Measurements from ENCODE around the gene CDKN1C. TPM values are rescaled to one million over a fixed set of nuclear protein-coding genes. Genes with fewer than 3 reads are reported as not detected.
A peak's percentile ranks its signal among the peaks of the same experiment; 100 is the strongest.

The CDKN1C gene
- total RNA-seq, 1 donor from 2014 or later: 9.5 TPM

GRCh38 chr11:2890466-2891294, 5.1 kb upstream of the CDKN1C start:
- DNase-seq (ENCODE audit: low read depth) (no peak), FAIRE-seq (no peak)
- H3K36me3 ChIP-seq (ENCODE audit: control insufficient read depth, insufficient read depth, low read length): no peaks in the 10 kb centered on the region
- TF ChIP-seq, protein P1, sequence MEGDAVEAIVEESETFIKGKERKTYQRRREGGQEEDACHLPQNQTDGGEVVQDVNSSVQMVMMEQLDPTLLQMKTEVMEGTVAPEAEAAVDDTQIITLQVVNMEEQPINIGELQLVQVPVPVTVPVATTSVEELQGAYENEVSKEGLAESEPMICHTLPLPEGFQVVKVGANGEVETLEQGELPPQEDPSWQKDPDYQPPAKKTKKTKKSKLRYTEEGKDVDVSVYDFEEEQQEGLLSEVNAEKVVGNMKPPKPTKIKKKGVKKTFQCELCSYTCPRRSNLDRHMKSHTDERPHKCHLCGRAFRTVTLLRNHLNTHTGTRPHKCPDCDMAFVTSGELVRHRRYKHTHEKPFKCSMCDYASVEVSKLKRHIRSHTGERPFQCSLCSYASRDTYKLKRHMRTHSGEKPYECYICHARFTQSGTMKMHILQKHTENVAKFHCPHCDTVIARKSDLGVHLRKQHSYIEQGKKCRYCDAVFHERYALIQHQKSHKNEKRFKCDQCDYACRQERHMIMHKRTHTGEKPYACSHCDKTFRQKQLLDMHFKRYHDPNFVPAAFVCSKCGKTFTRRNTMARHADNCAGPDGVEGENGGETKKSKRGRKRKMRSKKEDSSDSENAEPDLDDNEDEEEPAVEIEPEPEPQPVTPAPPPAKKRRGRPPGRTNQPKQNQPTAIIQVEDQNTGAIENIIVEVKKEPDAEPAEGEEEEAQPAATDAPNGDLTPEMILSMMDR (IDR thresholded peaks at IDR 0.05; ENCODE audit: insufficient read depth, low read length, severe bottlenecking): no peak
- no peak overlapping the region for H3K4me3 ChIP-seq (ENCODE audit: low read depth, low read length)
- no peaks in the 10 kb centered on the region for H3K27me3 ChIP-seq (ENCODE audit: control insufficient read depth, insufficient read depth, low read length)

GRCh38 chr11:2889362-2890273, 4.0 kb upstream of the CDKN1C start:
- FAIRE-seq: no peak
- TF ChIP-seq, protein P1 (IDR thresholded peaks at IDR 0.05; ENCODE audit: insufficient read depth, low read length, severe bottlenecking): no peak

DNA sequence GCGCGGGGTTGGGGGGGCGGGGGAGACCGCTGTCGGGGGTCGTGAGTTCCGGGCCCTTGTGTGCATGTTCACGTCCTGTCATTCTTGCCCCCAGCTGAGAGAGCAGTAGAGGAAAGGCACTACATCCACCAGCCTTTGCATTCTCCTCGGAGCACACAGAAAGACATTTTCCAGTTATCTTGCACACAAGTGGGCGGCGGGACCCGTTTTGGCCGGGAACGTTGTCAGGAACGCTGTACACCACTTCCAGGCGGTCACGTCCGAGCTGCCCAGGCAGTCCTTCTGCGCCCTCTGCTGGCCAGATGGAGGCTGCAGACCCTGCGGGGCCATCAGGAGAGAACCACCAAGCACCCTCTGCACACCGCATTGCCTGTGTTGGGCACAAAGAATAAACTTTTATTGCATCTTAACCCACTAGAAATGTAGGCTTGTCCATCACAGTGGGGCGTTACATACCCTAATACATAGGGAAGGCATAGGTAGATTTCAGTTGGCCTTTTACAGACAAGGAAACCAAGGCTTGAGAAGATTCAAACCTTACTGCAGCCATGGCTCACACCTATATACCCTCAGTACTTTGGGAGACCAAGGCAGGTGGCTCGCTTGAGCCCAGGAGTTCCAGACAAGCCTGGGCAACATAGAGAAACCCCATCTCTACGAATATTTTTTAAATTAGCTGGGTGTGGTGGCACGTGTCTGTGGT, 2.8 kb upstream of the CDKN1C start:
- FAIRE-seq: no peak
- TF ChIP-seq, protein P1 (IDR thresholded peaks at IDR 0.05; ENCODE audit: insufficient read depth, low read length, severe bottlenecking): peak; percentile 98
- no peaks in the 10 kb centered on the region for H3K36me3 ChIP-seq (ENCODE audit: control insufficient read depth, insufficient read depth, low read length)
- H3K4me3 ChIP-seq (ENCODE audit: low read depth, low read length): no peak overlapping the region
- no peaks in the 10 kb centered on the region for H3K27me3 ChIP-seq (ENCODE audit: control insufficient read depth, insufficient read depth, low read length)
- DNase-seq (ENCODE audit: low read depth): peak; percentile 62

More at GRCh38 chr11:2889362-2890273, 4.0 kb upstream of the CDKN1C start:
- no peaks in the 10 kb centered on the region for H3K36me3 ChIP-seq (ENCODE audit: control insufficient read depth, insufficient read depth, low read length)
- H3K27me3 ChIP-seq (ENCODE audit: control insufficient read depth, insufficient read depth, low read length): no peaks in the 10 kb centered on the region
- no peak overlapping the region for H3K4me3 ChIP-seq (ENCODE audit: low read depth, low read length)
- no peak for DNase-seq (ENCODE audit: low read depth)

- H3K4me3 ChIP-seq (ENCODE audit: low read depth, low read length): no peak overlapping the region
- no peaks in the 10 kb centered on the region for H3K36me3 ChIP-seq (ENCODE audit: control insufficient read depth, insufficient read depth, low read length)
- FAIRE-seq (no peak), DNase-seq (ENCODE audit: low read depth) (no peak)
- H3K27me3 ChIP-seq (ENCODE audit: control insufficient read depth, insufficient read depth, low read length): no peaks in the 10 kb centered on the region
- TF ChIP-seq, protein P1 (IDR thresholded peaks at IDR 0.05; ENCODE audit: insufficient read depth, low read length, severe bottlenecking): no peak
These were observed 2.1 kb upstream of the CDKN1C start for GRCh38 chr11:2887515-2888195.

GRCh38 chr11:2886936-2887335, 1.4 kb upstream of the CDKN1C start:
- H3K27me3 ChIP-seq (ENCODE audit: control insufficient read depth, insufficient read depth, low read length): no peaks in the 10 kb centered on the region
- FAIRE-seq (no peak), DNase-seq (ENCODE audit: low read depth) (no peak)
- TF ChIP-seq, protein P1 (IDR thresholded peaks at IDR 0.05; ENCODE audit: insufficient read depth, low read length, severe bottlenecking): no peak
- no peak overlapping the region for H3K4me3 ChIP-seq (ENCODE audit: low read depth, low read length)
- no peaks in the 10 kb centered on the region for H3K36me3 ChIP-seq (ENCODE audit: control insufficient read depth, insufficient read depth, low read length)

All from bronchial epithelial cell (primary cell).